Fibroblast of lung (primary cell): ENCODE data around the gene CHST3. TPM values are rescaled to one million over a fixed set of nuclear protein-coding genes. Genes with fewer than 3 reads are reported as not detected.
A peak's percentile ranks its signal among the peaks of the same experiment; 100 is the strongest.

Source experiments
- DNase-seq, 2 donors: peaks; one replicate each; pipeline versions ENCODE4 v3.0.0 to v3.0.0-alpha.2; 2010; ENCODE audit warnings: low read depth in 2 of 2
- H2AFZ ChIP-seq: 2 replicates; pipeline ENCODE4 v1.5.1; 2012; ENCODE audit warnings: low read length, control low read depth, inconsistent platforms
- H3K27ac ChIP-seq: 2 replicates; pipeline ENCODE4 v1.5.1; 2011; ENCODE audit warnings: low read length, control low read depth; ENCODE audit not compliant: insufficient read depth
- H3K27me3 ChIP-seq: 2 replicates; pipeline ENCODE4 v1.5.1; 2011; ENCODE audit warnings: mild to moderate bottlenecking, low read length; ENCODE audit not compliant: control insufficient read depth, insufficient read depth
- H3K36me3 ChIP-seq: 2 replicates; pipeline ENCODE4 v1.5.1; 2011; ENCODE audit warnings: low read length; ENCODE audit not compliant: control insufficient read depth, insufficient read depth
- H3K4me1 ChIP-seq: 2 replicates; pipeline ENCODE4 v1.5.1; 2011; ENCODE audit warnings: low read length; ENCODE audit not compliant: control insufficient read depth, insufficient read depth; ENCODE audit errors: extremely low read depth
- H3K4me2 ChIP-seq: 2 replicates; pipeline ENCODE4 v1.5.1; 2011; ENCODE audit warnings: low read length, control low read depth; ENCODE audit not compliant: insufficient read depth; ENCODE audit errors: extremely low read depth
- H3K4me3 ChIP-seq, 4 experiments: fragments of 200-600 bp in 1 of 4; sonication (generic) in 1 of 4; replicated peaks in 1 of 4; 2 replicates each; pipeline ENCODE4 v1.5.1; 2011 to 2016; ENCODE audit warnings: low read length in 4 of 4, low read depth in 3 of 4, mild to moderate bottlenecking in 3 of 4, control low read depth in 2 of 4, inconsistent platforms in 1 of 4, mixed read lengths in 1 of 4; ENCODE audit not compliant: insufficient read depth in 1 of 4; ENCODE audit errors: control extremely low read depth in 1 of 4
- H3K79me2 ChIP-seq: 2 replicates; pipeline ENCODE4 v1.5.1; 2012; ENCODE audit warnings: mild to moderate bottlenecking, low read length, inconsistent platforms; ENCODE audit not compliant: control insufficient read depth, insufficient read depth
- H3K9ac ChIP-seq: 2 replicates; pipeline ENCODE4 v1.5.1; 2011; ENCODE audit warnings: mild to moderate bottlenecking, low read length, control low read depth; ENCODE audit not compliant: insufficient read depth
- H3K9me3 ChIP-seq: 2 replicates; pipeline ENCODE4 v1.5.1; 2012; ENCODE audit warnings: low read depth, low read length; ENCODE audit not compliant: control insufficient read depth, insufficient read depth
- H4K20me1 ChIP-seq: 2 replicates; pipeline ENCODE4 v1.5.1; 2011; ENCODE audit warnings: low read length; ENCODE audit not compliant: control insufficient read depth, insufficient read depth; ENCODE audit errors: extremely low read depth
- EZH2 ChIP-seq: IDR thresholded peaks from 2 replicates; pipeline ENCODE4 v1.5.1; 2012; ENCODE audit warnings: low read length, control low read depth, mild to moderate bottlenecking; ENCODE audit errors: missing control alignments
- polyA plus RNA-seq, 2 donors: library from polyadenylated mRNA; depleted of rRNA in 1 of 2; stranded (reverse) in 1 of 2; unstranded in 1 of 2; fragments of >200 nt; gene quantifications; 2 replicates each; pipeline ENCODE4 v1.2.1, GENCODE V29; 2011 to 2012; ENCODE audit warnings: missing spikeins in 1 of 2
- total RNA-seq: library from RNA; depleted of rRNA; stranded (reverse); fragments of >200 nt; gene quantifications from 2 replicates; pipeline ENCODE4 v1.2.1, GENCODE V29; 2014
- TF ChIP-seq, protein P1 (sequence below), 2 donors: IDR thresholded peaks in 1 of 2; conservative IDR thresholded peaks in 1 of 2; 1 replicate in 1 of 2; 2 replicates in 1 of 2; pipeline ENCODE4 v1.5.1; 2011 to 2012; ENCODE audit warnings: low read length in 2 of 2, control low read depth in 1 of 2, inconsistent platforms in 1 of 2, low read depth in 1 of 2, mild to moderate bottlenecking in 1 of 2

The CHST3 gene
- total and polyA plus RNA-seq, 2 donors (not counting 1 experiment from before 2014, with no cell fraction given), result 9.1 to 29.9 TPM

DNA sequence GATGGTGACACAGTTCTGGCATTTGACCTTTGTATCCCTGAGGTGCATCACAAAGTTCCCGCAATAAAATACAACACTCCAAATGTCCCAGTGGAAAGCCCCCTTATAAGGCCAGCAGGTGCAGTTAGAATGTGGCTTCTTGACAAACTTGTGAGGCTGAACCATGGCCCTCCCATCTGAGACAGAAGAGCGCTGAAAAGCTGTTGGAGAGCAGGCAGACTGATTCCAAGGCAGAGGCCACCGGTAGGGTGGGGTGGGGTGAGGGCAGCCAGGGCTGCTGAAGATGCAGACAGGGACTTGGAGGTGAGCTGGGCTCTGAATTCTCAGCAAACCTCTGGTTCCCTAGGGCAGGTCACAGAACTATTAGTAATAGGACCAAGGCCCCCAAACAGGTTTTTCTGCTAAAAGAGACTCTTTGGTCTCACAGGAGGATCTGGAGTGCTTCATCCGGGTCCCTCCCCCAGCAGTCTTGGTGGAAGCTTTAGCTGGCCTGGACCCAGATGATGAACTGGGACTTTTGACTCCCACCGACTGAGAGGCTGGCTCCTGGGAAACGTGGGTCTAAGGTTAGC lies 15.6 kb upstream of the CHST3 start:
- no peak for TF ChIP-seq EZH2
- TF ChIP-seq, protein P1, sequence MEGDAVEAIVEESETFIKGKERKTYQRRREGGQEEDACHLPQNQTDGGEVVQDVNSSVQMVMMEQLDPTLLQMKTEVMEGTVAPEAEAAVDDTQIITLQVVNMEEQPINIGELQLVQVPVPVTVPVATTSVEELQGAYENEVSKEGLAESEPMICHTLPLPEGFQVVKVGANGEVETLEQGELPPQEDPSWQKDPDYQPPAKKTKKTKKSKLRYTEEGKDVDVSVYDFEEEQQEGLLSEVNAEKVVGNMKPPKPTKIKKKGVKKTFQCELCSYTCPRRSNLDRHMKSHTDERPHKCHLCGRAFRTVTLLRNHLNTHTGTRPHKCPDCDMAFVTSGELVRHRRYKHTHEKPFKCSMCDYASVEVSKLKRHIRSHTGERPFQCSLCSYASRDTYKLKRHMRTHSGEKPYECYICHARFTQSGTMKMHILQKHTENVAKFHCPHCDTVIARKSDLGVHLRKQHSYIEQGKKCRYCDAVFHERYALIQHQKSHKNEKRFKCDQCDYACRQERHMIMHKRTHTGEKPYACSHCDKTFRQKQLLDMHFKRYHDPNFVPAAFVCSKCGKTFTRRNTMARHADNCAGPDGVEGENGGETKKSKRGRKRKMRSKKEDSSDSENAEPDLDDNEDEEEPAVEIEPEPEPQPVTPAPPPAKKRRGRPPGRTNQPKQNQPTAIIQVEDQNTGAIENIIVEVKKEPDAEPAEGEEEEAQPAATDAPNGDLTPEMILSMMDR (conservative IDR thresholded peaks at IDR 0.05 in 1 of 2, IDR thresholded peaks at IDR 0.05 in 1 of 2; ENCODE audit: low read depth in 1 of 2, low read length in 2 of 2), result no peak
- Histone ChIP-seq H3K27me3 (peaks cover 23% of the 10 kb centered on the region), H3K4me1 (no peaks in the 10 kb centered on the region), H3K27ac (no peak overlapping the region), H3K36me3 (no peaks in the 10 kb centered on the region), H3K4me3 (no peak overlapping the region), H3K79me2 (no peaks in the 10 kb centered on the region), H4K20me1 (no peaks in the 10 kb centered on the region), H3K9ac (no peak overlapping the region), H3K4me2 (no peak overlapping the region), H3K9me3 (no peaks in the 10 kb centered on the region), H2AFZ (no peak overlapping the region)
- DNase-seq, result no peak

DNA sequence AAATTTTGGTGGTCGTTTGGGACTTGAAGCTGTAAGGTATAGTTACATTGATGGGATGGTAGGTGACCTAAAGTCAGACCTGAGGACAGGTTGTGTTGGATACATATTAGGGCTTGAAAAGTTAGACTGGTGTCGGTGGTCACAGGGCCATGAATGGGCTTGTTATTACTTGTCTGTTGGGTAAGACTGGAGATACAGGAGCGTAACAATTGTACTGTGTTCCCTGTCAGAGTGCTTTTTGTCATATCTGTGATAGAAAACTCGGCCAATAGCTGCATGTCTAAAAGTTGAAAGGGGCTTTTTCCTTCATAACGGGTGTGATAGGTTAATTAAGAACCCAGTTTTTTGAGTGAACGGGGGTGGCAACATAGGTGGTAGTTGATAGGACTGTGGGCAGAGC lies 13.5 kb upstream of the CHST3 start:
- Histone ChIP-seq H3K4me1 (no peaks in the 10 kb centered on the region), H3K79me2 (no peaks in the 10 kb centered on the region), H3K27ac (no peak overlapping the region), H2AFZ (no peak overlapping the region), H4K20me1 (no peaks in the 10 kb centered on the region), H3K4me2 (no peak overlapping the region), H3K9me3 (no peaks in the 10 kb centered on the region), H3K27me3 (peaks cover 23% of the 10 kb centered on the region), H3K9ac (no peak overlapping the region), H3K36me3 (no peaks in the 10 kb centered on the region), H3K4me3 (no peak overlapping the region)
- DNase-seq, result no peak
- TF ChIP-seq, protein P1 (conservative IDR thresholded peaks at IDR 0.05 in 1 of 2, IDR thresholded peaks at IDR 0.05 in 1 of 2; ENCODE audit: low read depth in 1 of 2, low read length in 2 of 2), result no peak
- TF ChIP-seq EZH2, result no peak

DNA sequence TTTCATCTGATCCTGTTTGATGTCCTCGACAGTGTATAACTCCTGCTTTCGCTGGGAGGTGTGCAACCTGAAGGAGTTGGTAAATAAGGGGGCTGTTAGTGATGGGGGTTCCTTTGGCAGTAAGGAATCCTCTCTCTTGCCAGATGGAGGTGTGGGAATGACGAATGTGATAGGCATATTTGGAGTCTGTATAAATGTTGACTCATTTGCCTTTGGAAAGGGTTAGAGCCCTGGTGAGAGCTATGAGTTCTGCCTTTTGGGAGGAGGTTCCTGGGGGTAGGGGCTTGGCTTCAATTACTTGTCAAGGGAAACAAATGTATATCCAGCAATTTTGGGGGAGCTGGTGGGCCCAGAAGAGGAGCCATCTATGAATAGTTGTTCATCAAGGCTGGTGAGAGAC lies 11.4 kb upstream of the CHST3 start:
- H3K36me3 ChIP-seq, result no peaks in the 10 kb centered on the region
- no peaks in the 10 kb centered on the region for H3K79me2 ChIP-seq
- peak in 1 of 2 donors; percentile 33 for DNase-seq
- H3K27me3 ChIP-seq, result peaks cover 23% of the 10 kb centered on the region
- H3K9ac ChIP-seq, result no peak overlapping the region
- no peaks in the 10 kb centered on the region for H3K4me1 ChIP-seq
- H3K4me2 ChIP-seq, result no peak overlapping the region
- no peak overlapping the region for H3K27ac ChIP-seq
- no peaks in the 10 kb centered on the region for H4K20me1 ChIP-seq
- no peaks in the 10 kb centered on the region for H3K9me3 ChIP-seq
- no peak overlapping the region for H2AFZ ChIP-seq
- TF ChIP-seq, protein P1 (conservative IDR thresholded peaks at IDR 0.05 in 1 of 2, IDR thresholded peaks at IDR 0.05 in 1 of 2; ENCODE audit: low read depth in 1 of 2, low read length in 2 of 2), result no peak
- TF ChIP-seq EZH2, result no peak
- H3K4me3 ChIP-seq, result no peak overlapping the region
